Right renal cortex interstitium (tissue), 3 donors: ENCODE results near the gene NOP14. TPM values are rescaled to one million over a fixed set of nuclear protein-coding genes. Genes with fewer than 3 reads are reported as not detected.
"Not testable (repeated sequence)": the region's sequence is repeated elsewhere in the genome, so short reads cannot be mapped to it uniquely, and the experiment has no call there.

Experiments
- DNase-seq, 3 donors: peaks; one replicate each; pipeline ENCODE4 v3.0.0-alpha.2; 2013; ENCODE audit warnings: low read depth in 3 of 3, low spot score in 2 of 3
- polyA plus RNA-seq, 3 donors: library from polyadenylated mRNA; unstranded; fragments of 120-200 nt; gene quantifications; one replicate each; pipeline ENCODE4 v1.2.1, GENCODE V29; 2013; ENCODE audit not compliant: insufficient read length in 3 of 3

Gene NOP14
- polyA plus RNA-seq, 3 donors, result 30.3 to 31.4 (median 30.5) TPM

GRCh38 chr4:2962614-2963174, 512 bp downstream of the NOP14 start:
- DNase-seq, result no peak

DNA sequence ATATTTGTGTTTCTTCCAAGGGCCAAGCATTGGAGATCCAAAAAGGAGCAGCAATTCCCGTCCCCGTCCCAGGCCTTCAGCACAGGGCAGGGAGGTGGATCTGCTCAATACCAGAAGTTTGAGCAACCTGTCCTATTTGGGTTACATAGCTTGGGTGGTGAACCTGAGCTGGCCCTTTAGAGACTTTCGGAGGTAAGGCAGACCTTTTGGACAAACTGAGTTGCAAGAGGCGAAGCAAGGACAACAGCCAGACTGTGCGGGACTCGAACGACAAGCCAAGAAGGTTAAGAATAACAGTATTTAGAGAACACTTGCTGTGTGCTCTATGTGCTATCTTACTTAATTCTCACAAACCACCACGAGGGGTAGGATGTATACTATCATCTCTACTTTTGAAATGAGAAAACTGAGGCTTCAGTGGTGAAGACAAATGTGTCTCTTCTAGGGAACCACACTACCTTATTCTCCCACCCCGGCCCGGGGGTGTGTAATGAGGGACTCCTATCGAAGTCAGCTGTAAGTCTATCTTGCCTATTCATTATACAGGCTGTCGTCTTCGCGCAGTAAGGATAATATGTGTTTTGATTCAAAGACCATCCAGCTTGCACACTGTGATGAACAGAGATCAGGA, 1.3 kb downstream of the NOP14 start:
- DNase-seq, result no peak

DNA sequence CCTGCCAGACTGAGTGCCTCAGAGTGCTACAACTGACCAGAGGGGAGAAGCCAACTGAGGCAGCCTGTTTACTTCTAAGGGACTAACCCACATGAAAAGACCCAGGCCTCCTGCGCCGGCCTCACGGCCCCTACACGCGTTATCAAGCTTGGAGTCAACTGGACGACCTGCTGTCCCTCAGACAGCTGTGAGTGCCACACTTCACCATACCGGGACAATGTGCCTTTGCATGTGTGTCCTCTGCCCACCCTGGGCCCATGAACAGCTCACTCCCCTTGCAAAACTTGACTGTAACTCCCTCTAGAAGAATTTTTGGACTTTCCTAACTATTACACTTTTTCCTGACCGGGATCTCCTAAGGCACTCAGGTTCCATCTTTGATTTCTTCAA, 1.8 kb downstream of the NOP14 start:
- no peak for DNase-seq

DNA sequence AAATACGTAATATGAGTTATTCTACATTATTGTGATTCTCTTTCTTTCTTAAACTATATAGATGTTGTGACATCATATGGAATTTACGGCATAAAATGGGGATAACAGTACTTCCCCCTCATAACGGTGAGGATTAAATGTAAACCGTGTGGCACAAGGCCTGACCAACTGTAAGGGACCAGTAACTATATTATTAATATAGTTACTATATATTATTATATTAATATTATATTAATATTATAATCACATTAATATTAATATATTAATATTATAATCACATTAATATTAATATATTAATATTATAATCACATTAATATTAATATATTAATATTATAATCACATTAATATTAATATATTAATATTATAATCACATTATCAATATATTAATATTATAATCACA, 2.8 kb downstream of the NOP14 start:
- not testable (repeated sequence) for DNase-seq

DNA sequence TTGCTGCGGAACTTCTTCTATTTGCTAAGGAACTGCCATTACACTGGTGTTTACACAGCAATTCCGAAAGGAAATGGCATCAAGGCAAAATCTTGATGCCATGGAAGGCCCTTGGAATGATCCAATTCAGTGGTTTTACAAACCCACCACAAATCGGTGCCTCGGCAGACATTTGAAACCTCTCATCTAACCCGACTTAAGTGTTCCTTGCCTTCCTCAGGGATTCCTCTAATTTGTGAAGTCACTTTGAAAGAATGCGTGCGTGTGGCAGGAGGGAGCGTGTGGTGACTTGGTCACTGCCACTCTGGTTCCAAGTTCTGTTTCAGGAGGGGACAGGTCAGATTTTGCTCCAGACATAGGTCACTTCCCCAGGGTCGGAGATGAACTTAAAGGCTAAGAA, 4.8 kb downstream of the NOP14 start:
- no peak for DNase-seq

GRCh38 chr4:2955186-2956044, 7.8 kb downstream of the NOP14 start:
- DNase-seq, result not testable (repeated sequence)

GRCh38 chr4:2954358-2955185, 8.6 kb downstream of the NOP14 start:
- DNase-seq, result no peak

- no peak for DNase-seq
These were observed 9.7 kb downstream of the NOP14 start for GRCh38 chr4:2953496-2953895.

- DNase-seq, result no peak
These were observed 12.8 kb downstream of the NOP14 start for GRCh38 chr4:2950221-2950989.

- no peak for DNase-seq
These were observed 13.5 kb downstream of the NOP14 start for GRCh38 chr4:2949782-2950125.

DNA sequence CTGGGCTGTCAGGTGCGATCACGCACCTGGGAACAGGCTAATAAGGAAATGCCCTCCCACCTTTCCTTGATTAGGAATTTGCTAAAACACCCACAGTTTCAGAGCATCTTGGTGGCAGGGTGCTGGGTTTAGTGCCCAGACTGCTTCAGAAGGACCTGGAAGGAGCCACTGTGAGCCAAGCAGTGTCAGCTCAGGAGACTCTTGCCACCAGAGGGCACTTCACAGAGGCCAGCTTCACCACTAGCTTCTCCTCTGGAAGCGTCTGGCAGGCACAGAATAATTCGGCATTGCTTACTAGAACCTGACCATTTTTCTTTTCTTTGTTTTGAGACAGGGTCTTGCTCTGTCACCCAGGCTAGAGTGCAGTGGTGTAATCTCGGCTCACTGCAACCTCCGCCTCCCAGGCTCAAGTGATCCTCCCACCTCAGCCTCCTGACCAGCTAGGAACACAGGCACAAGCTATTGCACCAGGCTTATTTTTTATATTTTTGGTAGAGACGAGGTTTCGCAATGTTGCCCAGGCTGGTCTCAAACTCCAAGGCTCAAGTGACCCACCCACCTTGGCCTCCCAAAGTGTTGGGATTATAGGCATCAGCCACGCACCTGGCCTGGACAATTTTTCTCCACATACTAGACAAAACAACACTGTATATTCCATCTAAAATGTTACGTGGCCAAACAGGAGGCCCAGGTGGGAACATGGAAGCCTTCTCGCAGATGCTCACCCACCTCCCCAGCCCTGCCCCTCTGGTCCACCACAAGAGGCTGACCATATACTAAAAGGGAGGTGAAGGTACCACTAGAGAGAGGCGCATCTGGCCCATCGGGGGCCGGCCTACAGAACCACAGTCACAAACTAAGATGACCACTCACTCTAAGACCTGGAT, 14.1 kb downstream of the NOP14 start:
- no peak for DNase-seq

DNA sequence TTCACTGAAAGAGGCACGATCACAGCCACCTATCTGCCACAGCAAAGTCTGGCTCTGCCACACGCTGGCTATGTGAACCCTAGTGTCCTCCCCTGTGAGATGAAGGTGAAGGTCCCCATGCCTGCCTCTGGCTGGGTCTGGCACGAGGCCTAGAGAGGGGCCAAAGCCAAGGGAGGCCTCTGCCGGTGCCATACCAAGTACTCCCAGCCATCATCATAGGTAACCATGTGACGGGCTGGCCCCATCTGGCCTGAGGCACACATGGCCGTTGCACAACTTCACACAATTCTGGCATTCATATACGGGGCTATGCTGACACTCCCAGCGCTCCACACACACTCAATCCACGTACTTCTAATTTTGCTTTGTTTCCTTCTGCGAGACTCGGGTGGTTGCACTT, 15.3 kb downstream of the NOP14 start:
- DNase-seq, result no peak

GRCh38 chr4:2946812-2947600, 16.2 kb downstream of the NOP14 start:
- DNase-seq, result no peak

DNA sequence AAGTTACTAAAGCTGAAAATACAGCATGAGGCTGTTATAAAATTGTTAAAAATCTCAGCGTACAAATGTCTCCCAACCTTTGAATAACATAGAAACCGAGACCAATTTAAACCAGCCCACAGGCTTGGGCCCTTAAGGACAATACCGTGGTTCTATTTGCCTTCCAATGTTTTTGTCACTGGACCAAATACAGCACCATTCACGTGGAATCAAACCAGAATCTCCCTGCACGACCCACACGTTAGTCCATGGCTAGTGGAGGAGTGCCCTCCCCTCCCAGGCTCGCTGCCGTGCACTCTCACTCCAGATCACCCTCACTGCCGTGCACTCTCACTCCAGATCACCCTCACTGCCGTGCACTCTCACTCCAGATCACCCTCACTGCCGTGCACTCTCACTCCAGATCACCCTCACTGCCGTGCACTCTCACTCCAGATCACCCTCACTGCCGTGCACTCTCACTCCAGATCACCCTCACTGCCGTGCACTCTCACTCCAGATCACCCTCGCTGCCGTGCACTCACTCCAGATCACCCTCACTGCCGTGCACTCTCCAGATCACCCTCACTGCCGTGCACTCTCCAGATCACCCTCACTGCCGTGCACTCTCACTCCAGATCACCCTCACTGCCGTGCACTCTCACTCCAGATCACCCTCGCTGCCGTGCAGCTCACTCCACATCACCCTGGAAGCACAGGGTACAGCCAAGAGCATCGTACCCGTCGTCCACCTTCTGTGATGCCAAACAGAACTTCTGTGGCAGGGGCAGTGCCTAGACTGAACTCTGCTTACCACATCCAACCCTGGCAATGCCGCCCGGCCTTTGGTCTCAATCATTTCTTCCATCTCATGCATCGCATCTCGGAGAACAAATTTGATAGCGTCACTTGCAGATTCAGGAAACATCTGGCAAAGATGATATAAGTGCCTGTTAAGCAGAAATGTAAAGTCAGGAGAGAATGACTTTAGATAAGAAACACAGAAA, 17.3 kb downstream of the NOP14 start:
- DNase-seq, result not testable (repeated sequence)

DNA sequence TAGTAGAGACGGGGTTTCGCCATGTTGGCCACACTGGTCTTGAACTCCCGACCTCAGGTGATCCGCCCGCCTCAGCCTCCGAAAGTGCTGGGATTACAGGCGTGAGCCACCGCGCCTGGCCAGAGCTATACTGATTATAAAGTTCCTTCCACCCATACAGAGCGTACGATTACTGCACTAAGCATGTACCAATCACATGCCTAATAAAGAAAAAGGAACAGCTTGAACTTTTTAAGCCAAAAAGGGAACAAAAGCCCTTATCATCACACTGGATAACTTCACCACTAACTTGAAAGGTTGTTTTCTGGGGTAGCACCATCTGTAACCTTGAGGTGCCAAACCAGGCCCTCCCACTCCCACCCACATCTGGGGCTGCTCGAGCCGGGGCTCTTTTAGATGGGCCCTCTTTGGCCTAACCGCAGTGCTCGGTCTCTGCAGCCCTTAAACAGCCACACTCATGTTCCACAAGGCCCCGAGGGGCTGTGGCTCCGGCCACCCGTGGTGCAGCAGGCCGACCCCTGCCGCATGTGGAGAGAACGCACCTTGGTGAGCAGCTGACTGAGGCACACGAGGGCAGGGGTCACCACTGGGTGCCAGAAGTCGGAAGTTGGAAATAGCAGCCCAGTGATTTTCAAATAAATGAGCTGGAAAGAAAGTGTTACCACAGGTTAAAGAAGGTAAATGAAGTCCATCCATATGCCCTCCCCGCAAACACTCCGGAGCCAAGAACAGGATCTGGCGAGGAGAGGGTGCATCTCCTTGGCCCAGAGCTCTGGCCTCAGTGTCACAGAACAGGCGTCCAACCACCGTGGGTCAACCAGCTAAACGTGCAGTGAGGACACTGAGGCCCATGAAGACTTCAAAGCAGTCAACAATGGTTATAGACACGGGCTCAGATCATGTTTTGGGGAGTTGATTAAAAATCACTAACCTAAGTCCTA, 18.4 kb downstream of the NOP14 start:
- no peak for DNase-seq

GRCh38 chr4:2944091-2944482, 19.1 kb downstream of the NOP14 start:
- DNase-seq, result no peak
